ENCODE results near the gene CHFR.
"Not testable (repeated sequence)": the region's sequence is repeated elsewhere in the genome, so short reads cannot be mapped to it uniquely, and the experiment has no call there.

The CHFR gene

DNA sequence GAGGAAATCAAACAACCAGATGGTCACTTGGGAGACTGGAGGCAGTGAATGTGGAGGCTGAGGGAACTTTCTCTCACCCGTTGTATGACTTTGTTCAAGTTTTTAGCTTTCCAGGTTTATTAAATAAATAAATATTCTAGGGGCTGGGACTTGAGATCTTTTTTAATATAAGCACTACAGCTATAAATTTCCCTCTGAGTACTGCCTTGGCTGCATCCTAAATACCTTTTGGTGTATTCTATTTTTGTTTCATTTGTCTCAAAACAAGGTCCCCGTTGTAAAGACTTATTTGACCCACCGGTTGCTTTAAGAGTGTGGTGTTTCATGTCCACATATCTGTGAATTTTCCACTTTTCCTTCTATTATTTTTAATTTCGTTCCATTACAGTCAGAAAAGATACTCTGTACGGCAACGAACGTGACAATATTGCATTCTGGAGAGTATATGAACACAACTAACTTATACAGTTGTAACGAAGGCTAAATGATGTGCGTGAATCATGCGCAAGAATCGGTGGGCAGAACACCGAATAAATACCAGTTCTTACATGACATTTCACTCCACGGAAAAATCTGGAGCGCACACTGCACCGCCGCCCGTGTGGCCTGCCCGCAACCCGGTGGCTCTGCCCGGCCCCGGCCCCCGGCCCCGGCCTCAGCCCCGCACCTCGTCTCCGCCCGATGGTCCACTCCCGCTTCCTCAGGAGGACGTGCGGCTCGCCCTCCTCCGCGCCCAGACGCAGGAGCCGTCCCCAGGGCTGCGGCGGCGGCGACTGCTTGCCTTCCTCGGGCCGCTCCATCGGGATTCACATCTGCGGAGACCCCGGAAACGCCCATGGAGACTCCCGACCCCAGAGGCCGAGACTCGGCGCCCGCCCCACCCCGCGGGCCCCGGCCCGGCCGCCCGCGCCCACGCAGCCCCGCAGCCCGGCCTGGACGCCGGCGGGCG, 602 bp downstream of the CHFR start:
- no peak for DNase-seq (ENCODE audit: low read depth)
- peak overlapping the region; percentile 65 for H3K4me3 ChIP-seq (ENCODE audit: low read depth, low read length)

DNA sequence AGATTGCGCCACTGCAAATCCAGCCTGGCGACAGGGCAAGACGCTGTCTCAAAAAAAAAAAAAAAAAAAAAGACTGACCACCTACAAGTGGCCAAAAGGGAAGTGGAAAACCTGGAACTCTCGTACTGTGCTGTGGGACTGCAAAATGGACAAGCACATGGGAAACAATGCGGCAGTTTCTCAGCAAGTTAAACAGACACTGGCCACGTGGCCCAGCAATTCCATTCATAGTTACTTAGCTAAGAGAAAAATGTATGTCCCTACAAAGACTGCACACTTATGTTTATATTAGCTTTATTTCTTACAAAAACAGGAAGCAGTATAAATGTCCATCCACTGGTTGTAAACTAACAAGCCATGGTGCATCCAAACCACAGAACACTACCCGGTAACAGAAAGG, 5.6 kb downstream of the CHFR start:
- no peak for DNase-seq (ENCODE audit: low read depth)
- H3K4me3 ChIP-seq (ENCODE audit: low read depth, low read length), result no peak overlapping the region

DNA sequence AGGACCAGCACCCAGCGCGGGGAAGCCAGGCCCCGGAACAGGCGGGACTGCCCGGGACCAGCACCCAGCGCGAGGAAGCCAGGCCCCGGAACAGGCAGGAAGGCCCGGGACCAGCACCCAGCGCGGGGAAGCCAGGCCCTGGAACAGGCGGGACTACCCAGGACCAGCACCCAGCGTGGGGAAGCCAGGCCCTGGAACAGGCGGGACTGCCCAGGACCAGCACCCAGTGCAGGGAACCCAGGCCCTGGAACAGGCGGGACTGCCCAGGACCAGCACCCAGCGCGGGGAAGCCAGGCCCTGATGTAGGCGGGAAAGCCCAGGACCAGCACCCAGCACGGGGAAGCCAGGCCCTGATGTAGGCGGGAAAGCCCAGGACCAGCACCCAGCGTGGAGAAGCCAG, 12.8 kb downstream of the CHFR start:
- H3K4me3 ChIP-seq (ENCODE audit: low read depth, low read length); DNase-seq (ENCODE audit: low read depth): not testable (repeated sequence)

DNA sequence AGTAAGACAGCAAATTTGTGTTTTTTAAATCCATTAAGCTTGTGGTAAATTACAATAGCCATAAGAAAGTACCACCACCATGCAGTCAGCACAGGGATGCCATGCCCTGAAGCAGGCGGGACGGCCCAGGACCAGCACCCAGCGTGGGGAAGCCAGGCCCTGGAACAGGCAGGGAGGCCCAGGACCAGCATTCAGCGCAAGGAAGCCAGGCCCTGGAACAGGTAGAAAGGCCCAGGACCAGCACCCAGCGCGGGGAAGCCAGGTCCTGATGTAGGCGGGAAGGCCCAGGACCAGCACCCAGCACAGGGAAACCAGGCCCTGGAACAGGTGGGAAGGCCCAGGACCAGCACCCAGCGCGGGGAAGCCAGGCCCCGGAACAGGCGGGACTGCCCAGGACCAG, 13.2 kb downstream of the CHFR start:
- H3K4me3 ChIP-seq (ENCODE audit: low read depth, low read length), result no peak overlapping the region
- no peak for DNase-seq (ENCODE audit: low read depth)

- DNase-seq (ENCODE audit: low read depth), result no peak
- H3K4me3 ChIP-seq (ENCODE audit: low read depth, low read length), result no peak overlapping the region
Measured at GRCh38 chr12:132873724-132874123, 13.7 kb downstream of the CHFR start.

DNA sequence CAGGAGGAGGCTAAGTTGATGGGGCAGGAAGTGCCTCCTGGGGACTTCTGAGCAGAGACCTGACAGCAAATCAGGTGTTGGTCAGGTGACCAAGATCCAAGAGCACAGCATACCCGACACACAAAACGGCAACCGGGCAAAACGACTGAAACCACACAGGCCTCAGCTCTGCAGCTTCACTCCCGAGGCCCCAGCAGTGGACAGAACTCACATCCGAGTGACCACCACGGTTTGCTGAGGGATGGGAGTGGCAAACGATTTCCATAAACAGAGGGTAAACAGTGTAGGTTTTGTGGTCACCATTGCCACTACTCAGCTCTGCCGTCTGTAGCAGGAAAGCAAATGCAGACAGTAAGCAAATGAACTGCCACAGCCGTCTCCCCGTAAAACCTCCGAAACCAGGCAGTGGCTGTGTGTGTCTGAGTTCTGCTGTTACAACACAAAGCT, 14.4 kb downstream of the CHFR start:
- no peak for DNase-seq (ENCODE audit: low read depth)

DNA sequence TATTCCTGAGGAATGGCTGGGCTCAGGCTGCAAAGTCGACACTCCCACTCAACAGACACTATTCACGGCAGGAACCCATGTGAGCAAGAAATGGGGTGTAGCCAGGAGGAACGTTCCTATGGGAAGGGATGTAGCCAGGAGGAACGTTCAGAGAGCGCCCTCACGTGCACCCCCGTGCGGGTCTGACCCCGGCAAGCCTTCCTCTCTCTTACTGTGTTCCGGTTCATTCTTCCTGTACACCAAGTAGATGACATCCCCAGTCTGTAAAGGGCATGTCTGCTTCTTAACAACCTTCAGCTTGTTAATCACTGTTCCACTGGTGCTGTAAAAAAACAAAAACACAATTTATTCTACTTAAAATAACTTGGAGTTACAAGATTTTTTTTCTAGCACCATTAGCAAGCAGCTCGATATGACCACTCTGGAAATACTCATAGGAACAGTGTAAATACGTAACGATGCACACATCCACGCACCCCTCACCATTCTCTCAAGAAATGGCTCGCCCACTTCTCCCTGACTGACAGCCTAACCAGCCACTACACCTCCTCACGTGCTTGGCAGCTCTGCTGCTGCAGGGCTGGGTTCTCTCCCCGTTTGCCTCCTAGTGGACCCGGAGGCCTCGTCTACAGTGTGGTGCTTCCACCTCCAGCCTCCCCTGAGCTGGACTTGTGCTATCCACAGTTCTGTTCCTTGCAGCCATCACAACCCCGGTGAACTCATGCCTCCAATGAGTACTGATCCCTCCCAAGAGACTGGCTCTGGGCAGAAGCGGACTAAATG, 15.1 kb downstream of the CHFR start:
- no peak for DNase-seq (ENCODE audit: low read depth)
- H3K4me3 ChIP-seq (ENCODE audit: low read depth, low read length), result no peak overlapping the region

More for the DNA sequence above, 14.4 kb downstream of the CHFR start:
- H3K4me3 ChIP-seq (ENCODE audit: low read depth, low read length), result no peak overlapping the region

GRCh38 chr12:132869551-132869950, 17.9 kb downstream of the CHFR start:
- no peak for DNase-seq (ENCODE audit: low read depth)
- H3K4me3 ChIP-seq (ENCODE audit: low read depth, low read length), result no peak overlapping the region

GRCh38 chr12:132866251-132866828, 21.1 kb downstream of the CHFR start:
- DNase-seq (ENCODE audit: low read depth), result peak; percentile 58

GRCh38 chr12:132861558-132861957, 25.8 kb downstream of the CHFR start:
- no peak for DNase-seq (ENCODE audit: low read depth)
- no peak overlapping the region for H3K4me3 ChIP-seq (ENCODE audit: low read depth, low read length)

More at GRCh38 chr12:132866251-132866828, 21.1 kb downstream of the CHFR start:
- no peak overlapping the region for H3K4me3 ChIP-seq (ENCODE audit: low read depth, low read length)

DNA sequence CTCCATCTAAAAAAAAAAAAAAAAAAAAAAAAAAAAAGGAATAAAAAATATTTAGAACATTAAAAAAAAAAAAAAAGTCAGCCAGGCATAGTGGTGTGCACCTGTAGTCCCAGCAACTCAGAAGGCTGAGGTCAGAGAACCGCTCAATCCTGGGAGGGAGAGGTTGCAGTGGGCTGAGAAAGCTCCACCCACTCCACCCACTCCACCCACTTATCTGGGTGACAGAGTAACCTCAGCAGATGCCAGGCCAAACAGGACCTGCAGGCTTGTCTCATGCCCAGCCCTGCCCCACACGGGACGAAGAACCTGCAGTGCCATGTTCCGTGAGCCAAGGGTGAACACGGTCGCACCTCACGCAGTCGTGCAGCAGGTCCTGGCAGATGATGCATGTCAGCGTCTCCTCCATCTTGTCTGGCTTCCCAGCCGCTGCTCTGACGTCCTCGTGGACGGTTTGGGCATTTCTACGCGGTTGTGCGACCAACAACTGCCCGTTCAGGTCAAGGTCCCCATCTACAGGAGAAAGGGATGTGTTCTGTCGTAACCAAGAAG, 28.6 kb downstream of the CHFR start:
- H3K4me3 ChIP-seq (ENCODE audit: low read depth, low read length), result no peak overlapping the region
- no peak for DNase-seq (ENCODE audit: low read depth)

DNA sequence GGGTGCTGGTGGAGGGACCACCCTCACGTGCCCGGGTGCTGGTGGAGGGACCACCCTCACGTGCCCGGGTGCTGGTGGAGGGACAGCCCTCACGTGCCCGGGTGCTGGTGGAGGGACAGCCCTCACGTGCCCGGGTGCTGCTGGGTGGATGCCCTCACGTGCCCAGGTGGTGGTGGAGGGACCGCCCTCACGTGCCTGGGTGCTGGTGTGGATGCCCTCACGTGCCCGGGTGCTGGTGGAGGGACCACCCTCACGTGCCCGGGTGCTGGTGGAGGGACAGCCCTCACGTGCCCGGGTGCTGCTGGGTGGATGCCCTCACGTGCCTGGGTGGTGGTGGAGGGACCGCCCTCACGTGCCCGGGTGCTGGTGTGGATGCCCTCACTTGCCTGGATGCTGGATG, 30.4 kb downstream of the CHFR start:
- not testable (repeated sequence) for DNase-seq (ENCODE audit: low read depth); H3K4me3 ChIP-seq (ENCODE audit: low read depth, low read length)

GRCh38 chr12:132856581-132856980, 30.8 kb downstream of the CHFR start:
- H3K4me3 ChIP-seq (ENCODE audit: low read depth, low read length), result no peak overlapping the region
- DNase-seq (ENCODE audit: low read depth), result no peak

DNA sequence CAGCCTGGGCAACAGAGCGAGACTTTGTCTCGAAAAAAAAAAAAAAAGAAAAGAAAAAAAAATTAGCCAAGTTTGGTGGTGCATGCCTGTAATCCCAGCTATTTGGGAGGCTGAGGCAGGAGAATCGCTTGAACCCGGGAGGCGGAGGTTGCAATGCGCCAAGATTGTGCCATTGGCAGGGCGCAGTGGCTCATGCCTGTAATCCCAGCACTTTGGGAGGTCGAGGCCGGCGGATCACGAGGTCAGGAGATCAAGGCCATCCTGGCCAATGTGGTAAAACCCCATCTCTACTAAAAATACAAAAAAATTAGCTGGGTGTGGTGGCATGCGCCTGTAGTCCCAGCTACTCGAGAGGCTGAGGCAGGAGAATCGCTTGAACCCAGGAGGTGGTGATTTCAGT, 32.2 kb downstream of the CHFR start:
- not testable (repeated sequence) for DNase-seq (ENCODE audit: low read depth); H3K4me3 ChIP-seq (ENCODE audit: low read depth, low read length)

GRCh38 chr12:132853285-132854092, 33.9 kb downstream of the CHFR start:
- H3K4me3 ChIP-seq (ENCODE audit: low read depth, low read length), result no peak overlapping the region
- no peak for DNase-seq (ENCODE audit: low read depth)

- no peak overlapping the region for H3K4me3 ChIP-seq (ENCODE audit: low read depth, low read length)
- DNase-seq (ENCODE audit: low read depth), result no peak
Measured at GRCh38 chr12:132852496-132852895, 34.9 kb downstream of the CHFR start.

- H3K4me3 ChIP-seq (ENCODE audit: low read depth, low read length), result no peak overlapping the region
- DNase-seq (ENCODE audit: low read depth), result no peak
Measured at GRCh38 chr12:132851465-132851864, 35.9 kb downstream of the CHFR start.

DNA sequence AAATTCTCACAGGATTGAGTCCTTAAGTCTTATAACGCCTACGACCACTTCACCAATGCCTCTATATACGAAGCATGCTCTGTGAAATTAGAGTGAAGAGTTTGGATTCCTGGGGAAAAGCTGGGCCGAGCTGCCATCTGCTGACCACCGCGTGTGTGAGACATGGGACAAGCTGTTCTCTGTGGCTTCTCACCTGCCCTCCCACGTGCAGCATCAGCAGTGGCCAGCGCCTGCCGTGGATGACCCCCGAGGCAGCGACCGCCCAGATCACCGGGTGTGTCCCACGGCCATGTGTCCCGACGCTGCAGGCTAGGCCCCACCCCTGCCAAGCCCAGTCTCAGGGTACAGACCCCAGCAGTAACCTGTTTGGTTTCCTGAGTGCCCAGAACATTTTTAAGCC, 37.1 kb downstream of the CHFR start:
- no peak for DNase-seq (ENCODE audit: low read depth)

GRCh38 chr12:132848521-132848920, 38.9 kb downstream of the CHFR start:
- no peak overlapping the region for H3K4me3 ChIP-seq (ENCODE audit: low read depth, low read length)
- no peak for DNase-seq (ENCODE audit: low read depth)

More for the DNA sequence above, 37.1 kb downstream of the CHFR start:
- no peak overlapping the region for H3K4me3 ChIP-seq (ENCODE audit: low read depth, low read length)
